ENCODE measurements around the gene MND1.
"Not testable (repeated sequence)": the region's sequence is repeated elsewhere in the genome, so short reads cannot be mapped to it uniquely, and the experiment has no call there.

Gene MND1

GRCh38 chr4:153440475-153440874 lies 96.0 kb downstream of the MND1 start:
- DNase-seq (ENCODE audit: low spot score): no peak

DNA sequence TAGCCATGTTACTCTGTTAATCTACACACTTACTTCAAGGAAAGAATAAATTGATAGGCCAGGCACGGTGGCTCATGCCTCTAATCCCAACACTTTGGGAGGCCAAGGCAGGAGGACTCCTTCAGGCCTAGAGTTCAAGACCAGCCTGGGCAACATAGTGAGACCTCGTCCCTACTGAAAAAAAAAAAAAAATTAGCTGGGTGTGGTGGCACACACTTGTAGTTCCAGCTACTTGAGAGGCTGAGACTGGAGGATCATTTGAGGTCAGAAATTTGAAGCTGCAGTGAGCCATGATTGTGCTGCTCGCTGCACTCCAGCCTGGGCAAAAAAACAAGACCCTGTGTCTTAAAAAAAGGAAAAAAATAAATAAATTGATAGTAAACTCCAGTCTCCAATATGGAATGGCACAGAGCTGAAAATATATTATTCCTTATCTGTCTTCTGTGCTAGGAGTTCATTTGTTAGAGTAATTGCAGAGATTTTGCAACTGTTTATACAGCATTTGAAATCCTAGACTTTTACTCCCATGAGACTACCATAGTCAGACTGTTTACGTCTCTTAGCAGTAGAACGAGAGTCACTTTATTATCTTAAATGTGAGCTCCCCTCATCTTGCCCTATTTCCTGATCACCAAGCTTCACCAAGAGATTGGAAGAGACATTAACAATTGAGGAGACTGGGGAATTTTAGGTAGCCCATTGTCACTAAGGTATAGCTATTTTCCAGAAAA lies 102.9 kb downstream of the MND1 start:
- peak; percentile 76 for DNase-seq (ENCODE audit: low spot score)

DNA sequence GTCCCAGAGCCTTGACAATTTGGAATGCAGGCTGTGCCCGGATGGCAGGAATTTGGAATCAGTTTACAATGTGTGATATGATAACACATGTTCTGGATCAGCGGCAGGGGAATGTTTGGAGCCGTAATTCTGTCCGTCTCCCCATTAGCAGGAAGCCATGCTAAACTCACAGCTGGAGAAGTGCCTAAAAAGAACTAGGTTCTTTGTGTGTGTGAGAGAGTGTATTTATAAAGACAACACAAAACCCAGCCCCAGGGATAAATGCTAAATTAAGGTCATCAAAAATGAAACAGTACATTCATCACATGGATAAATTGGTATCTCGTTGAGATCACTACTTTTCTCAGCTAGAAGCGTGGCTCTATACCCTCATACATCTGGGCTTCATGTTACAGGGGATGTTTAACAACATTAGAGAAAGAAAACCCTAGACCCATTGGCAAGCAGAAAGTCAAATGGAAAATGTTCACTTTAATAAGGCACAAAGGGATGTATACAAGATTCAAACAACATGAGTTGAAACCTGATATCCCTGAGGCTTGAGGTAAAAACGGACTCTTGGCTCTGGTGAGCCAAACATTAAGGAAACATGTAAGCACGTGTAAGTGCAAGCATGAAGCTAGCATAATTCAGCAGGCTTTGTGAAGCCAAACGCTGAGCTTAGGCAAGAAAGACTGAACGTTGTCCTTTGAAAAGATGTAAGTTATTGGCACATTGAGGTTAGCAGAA lies 103.7 kb downstream of the MND1 start:
- no peak for DNase-seq (ENCODE audit: low spot score)

DNA sequence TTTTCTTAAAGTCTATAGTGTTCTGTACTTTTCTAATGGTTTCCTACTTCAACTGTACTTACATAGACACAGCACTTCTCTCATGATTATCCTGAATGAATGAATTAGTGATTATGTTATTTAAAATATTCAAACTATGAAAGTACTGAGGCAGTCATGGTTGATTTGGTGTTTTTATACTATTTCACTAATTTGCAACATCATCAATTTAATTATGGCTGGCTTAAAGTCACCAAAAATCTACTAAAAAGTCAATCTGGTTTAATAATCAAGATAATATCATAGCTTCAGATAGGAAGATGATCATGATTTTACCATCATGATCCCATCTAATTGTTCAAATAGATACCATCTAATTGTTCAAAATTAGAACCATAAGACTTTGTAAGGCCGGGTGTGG lies 104.8 kb downstream of the MND1 start:
- no peak for DNase-seq (ENCODE audit: low spot score)

DNA sequence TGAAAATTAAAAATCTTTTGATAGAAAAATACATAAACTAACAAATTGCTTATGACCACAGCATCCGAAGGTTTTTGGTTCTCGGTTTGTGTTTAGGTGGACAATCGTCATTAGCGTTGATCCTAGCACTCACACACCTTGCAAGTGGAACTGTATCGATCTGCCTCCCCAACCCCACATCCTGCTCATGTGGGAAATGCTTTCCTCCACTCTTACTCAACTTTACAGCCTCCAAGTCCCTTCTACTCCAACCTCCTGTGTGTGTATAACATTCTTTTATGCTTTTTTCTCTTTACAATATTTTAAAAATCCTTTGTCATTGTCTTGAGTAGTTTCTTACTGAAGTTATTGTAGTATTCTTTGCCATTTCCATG lies 106.0 kb downstream of the MND1 start:
- no peak for DNase-seq (ENCODE audit: low spot score)

GRCh38 chr4:153451145-153451544 lies 106.7 kb downstream of the MND1 start:
- not testable (repeated sequence) for DNase-seq (ENCODE audit: low spot score)

DNA sequence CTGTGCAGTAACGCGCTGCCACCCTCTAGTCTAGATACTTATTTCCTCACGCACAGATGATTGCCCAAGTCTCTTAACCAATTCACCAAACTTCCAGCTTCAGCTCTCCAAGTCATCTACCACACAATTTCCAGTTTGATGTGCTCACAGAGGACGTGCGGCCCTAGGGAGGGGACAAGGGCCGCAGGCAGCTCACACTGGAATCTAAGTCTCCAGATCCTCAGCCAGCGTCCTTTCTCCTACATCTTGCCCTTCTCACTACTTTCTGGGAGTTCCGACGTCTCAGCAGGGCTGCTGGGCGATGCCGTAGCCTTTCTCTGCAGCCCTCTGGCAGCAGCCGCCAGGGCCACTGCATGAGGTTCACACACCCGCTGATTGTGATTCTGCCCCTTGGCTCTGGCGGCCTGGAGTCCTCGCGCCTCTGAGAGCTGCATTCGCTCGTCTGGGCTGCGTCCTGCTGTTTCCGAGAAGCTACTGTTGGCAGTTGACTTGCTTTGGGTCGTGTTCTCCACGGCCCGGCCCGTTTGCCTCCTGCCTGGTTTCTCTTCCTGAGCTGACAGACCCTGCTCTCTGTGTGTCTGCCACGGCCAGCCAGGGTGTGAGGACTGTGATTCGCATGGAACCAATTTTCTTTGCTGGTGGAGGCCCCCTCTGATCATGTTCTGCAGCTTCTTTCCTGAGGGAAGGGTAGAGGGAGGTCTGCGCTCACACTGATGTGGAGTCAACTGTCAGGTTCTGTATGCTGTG lies 107.6 kb downstream of the MND1 start:
- no peak for DNase-seq (ENCODE audit: low spot score)

DNA sequence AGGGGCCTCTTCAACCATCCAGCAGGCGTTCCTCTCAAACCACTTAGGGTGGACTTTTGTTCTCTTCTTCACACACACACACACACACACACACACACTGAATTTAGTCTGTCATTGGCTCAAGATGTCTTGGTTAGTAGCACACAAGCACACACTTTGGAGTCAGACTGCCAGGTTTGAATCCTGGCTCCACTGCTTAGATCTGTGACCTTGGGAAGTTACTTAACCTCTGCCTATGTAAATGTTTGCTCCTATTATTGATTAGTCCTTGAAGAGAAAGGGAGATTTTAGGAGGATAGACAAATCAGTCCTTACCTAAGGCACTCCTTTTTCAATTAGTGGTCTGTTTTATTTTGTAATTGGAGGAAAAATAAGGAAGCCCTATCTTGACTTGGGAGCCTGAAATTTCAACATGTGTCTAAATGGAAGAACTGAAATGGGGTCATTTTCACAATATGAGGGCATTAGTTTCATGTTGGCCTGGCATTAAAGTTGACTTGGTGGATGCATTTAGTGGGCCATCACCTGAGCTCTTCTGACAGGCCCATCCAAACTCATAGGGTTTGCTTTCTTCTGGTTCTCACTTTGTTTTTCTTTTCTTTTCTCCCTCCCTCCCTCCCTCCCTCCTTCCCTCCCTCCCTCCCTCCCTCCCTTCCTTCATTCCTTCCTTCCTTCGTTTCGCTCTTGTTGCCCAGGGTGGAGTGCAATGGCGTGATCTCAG lies 108.3 kb downstream of the MND1 start:
- DNase-seq (ENCODE audit: low spot score): no peak

GRCh38 chr4:153453402-153453801 lies 108.9 kb downstream of the MND1 start:
- DNase-seq (ENCODE audit: low spot score): no peak

DNA sequence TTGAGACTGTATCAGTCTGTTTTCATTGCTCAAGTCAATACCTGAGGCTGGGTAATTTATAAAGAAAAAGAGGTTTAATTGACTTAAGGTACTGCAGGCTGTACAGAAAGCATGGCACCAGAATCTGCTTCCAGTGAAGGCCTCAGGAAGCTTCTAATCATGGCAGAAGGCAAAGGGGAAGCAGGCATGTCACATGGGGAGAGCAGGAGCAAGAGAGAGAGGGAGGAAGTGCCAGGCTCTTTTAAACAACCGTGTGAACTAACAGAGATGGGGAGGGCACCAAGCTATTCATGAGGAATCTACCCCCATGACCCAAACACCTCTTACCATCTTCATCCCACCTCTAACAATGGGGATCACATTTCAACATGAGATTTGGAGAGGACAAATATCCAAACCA lies 114.5 kb downstream of the MND1 start:
- no peak for DNase-seq (ENCODE audit: low spot score)

DNA sequence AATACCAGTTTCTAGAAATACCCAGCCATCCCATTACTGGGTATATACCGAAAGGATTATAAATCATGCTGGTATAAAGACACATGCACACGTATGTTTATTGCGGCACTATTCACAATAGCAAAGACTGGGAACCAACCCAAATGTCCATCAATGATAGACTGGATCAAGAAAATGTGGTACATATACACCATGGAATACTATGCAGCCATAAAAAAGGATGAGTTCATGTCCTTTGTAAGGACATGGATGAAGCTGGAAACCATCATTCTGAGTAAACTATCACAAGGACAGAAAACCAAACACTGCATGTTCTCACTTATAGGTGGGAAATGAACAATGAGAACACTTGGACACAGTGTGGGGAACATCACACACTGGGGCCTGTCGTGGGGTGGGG lies 117.1 kb downstream of the MND1 start:
- not testable (repeated sequence) for DNase-seq (ENCODE audit: low spot score)

GRCh38 chr4:153464068-153464467 lies 119.6 kb downstream of the MND1 start:
- no peak for DNase-seq (ENCODE audit: low spot score)
